Measurements from ENCODE around the gene SMLR1.
A peak's percentile ranks its signal among the peaks of the same experiment; 100 is the strongest.

Gene SMLR1

DNA sequence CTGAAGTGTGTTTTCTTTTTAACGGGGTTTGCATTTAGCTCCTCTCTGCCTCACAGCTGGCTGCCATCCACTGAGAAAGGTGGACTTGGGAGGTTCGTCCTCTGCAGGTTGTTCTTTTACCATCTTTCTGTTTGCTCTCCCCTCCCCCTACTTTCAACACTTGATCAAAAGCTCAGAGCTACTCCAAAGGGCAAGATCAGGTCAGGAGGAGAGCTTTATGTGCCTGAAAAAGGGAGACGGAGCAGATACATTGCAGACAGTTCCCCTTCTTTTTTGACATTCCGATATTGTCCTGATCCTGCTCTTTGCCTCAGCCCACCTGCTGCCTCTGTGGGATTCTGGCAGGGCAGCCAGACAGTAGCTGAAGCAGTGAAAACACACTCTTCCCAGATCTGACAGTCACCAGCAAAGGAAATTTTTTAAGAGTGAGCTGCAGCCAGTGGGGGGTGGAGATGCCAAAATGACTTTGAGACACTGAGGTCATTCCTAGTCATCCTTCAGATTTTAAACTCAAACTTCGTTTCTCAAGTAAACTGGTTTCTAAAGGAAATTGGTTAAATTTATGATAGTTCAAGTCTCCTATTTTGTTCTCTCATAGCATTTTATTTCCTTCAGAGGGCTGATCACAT lies 26.5 kb downstream of the SMLR1 start:
- DNase-seq = no peak

DNA sequence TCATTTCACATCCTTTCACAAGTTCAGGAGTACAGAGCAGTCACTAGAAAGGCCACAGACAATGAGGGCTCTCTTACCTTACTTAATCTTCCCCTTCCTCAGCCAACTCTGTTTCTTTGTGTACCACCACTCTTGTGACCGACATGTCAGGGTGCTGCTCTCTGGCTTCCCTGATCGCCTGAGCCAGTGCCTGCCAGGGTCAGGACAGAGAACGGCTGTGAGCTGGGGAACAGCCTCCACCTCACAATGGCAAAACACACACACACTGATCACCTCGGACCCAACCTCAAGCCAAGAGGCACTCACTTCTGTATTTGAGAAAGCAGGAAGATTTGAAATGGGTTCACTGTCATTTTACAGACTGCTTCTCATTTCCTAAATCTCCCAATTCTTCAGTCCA lies 30.8 kb downstream of the SMLR1 start:
- DNase-seq = no peak

DNA sequence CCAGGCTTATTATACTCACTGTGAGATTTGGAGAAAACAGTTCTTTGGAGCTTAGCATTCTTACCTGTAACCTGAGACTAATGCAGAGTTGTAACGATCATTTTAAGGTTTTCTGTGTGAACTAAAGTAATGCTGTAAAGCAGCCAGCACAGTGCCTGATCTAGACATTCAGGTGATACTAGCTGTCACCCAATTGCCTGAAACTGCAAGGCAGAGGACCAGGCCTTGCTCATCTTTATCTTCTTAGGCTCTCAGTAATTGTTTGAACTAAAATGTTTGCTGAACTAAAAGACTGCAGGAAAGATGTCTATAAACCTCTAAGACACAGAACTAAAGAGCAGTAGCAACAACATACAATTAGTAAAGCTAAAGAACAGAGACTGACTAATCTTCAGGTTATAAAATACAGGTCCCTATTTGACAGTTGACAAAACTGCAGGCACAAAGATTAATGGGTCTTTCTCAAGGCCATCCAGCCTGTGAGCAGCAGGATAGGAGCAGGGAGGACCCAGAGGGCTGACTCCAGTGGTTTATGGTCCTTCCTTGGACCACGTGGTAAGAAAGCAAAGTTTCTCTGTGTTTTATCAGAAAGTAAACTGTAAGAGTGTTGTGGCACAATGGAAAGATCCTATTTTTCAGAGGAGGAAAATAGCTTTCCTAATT lies 31.4 kb downstream of the SMLR1 start:
- no peak for DNase-seq

DNA sequence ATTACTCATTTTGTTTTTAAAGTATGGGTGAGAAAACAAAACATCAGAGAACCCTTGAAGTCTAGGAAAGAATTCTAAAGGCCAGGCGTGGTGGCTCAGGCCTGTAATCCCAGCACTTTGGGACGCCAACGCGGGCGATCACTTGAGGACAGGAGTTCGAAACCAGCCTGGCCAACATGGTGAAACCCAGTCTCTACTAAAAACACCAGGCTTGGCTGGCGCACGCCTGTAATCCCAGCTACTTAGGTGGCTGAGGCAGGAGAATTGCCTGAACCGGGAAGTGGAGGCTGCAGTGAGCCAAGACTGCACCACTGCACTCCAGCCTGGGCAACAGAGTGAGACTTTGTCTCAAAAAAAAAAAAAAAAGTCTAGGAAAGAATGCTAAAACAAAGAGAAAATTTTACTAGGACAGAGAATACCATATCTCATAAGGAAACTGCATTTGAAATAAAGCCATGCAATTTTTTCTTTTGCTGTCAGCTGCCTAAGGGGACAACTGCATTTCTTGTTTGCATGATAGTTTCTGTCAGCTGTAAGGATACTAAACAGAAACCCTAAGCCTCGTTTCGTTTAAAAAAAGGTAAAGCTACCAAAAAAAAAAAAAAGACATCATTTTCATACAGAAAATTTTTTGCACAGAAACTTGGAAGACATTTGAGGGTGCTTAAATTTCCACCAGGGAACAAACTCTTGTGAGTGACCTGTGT lies 32.1 kb downstream of the SMLR1 start:
- DNase-seq = no peak

DNA sequence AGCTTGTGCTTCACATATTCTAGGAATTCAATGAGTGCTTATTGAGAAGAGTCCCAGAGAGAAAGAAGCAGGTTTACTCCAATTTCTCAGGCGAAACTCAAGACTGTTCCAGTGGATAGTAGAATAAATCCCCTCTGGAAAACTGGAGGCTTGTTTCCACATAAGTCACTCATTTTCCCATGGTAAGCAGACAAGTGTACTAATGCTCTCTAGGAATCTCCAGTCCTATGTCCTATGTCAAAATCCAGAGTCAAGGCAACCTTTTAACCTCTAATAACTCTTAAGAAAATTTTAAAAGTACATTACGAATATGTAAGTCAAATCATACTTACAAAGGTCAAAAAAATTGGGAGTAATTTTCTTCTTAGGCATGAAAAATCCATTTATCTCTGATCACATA lies 35.2 kb downstream of the SMLR1 start:
- DNase-seq = no peak

DNA sequence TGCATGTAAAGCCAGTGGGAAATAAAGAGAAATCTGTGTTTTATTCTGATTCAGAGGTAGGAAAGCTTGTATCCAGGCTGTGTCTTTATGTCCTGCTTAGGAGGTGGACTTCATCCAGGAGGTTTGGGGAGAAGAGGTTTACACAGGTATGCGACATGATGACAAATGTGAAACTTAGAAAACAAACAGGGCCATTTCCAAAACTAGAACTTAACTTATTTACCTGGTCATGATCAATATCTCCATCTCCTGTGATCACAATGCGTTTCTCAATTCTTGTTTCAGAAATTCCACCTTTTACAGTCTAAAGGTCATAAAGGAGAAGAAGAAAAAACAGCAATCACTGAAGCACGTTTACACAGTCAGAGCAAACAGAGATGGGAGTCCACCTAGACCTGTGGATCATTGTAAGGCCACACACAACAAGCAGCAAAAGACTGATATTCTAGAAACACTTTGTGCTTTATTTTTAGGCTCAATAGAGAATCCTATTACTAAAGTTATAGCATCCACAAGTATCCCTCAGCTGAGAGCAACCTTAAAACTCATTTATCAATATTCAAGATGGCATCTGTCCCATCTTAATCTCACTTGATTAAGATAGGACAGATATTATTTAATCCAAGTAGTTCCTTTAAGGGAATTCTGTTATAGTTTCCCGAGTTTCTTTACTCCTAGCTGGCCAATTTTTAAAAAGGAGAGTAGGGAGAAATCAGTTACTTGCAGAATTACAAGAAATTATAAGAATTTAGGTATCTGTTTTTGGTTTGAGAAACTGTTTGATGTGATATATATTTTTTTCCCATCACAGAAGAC lies 36.4 kb downstream of the SMLR1 start:
- DNase-seq = no peak

GRCh38 chr6:130864344-130864743 lies 37.1 kb downstream of the SMLR1 start:
- no peak for DNase-seq

DNA sequence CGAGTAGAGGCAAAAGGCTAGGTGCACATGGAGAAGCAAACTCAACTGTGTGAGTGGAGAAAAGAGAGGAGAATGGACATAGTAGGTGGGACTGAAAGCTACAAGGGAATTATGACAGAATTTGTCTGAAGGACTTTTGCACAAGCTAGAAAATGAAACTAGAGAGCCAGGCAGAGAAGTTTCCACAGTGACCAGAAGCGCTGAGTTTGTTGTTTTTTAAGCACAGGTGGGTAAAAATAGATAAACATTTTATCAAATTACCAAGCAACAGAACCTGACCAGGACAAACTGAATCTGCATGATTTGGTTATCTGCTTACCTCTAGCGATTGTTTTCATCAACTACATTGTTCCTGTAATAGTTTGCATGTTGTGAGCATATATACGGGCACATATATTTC lies 38.6 kb downstream of the SMLR1 start:
- DNase-seq = no peak

GRCh38 chr6:130869681-130870080 lies 42.5 kb downstream of the SMLR1 start:
- DNase-seq = no peak

DNA sequence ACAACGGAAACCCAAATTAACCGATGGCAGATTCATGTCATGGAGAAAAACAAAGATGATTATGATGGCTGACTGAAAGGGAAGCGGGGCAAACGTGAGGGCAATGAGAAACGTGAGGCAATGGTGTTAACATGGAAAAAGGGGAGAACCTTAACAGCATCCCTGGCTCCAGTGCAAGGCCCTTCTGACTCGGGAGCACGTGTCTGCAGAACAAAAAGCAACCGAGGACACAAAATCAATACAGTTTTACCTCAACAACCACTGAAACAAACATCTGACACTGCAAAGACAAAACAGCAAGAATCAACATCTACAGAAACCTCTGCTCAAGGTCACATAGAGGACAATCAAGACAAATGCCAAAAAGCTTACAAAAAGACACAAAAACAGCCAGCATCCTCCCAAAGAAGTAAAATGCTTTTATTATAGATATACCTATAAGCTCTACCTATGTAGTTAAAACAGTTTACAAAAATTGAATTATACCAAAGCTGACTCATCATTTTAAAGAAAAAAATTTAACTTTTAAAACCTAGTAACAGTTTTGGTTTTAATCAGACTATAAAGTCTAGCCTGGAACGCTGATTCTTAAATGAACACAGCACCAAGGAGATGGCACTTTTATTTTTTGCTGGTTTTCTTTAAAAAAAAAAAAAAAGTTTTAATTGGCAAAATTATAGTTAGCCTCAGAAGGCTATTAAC lies 43.1 kb downstream of the SMLR1 start:
- no peak for DNase-seq

GRCh38 chr6:130872250-130873095 lies 45.3 kb downstream of the SMLR1 start:
- peak; percentile 30 to 35 for DNase-seq

- no peak for DNase-seq
These were observed 46.5 kb downstream of the SMLR1 start for GRCh38 chr6:130873746-130874145.

GRCh38 chr6:130879826-130880225 lies 52.6 kb downstream of the SMLR1 start:
- DNase-seq = no peak

GRCh38 chr6:130882370-130882769 lies 55.2 kb downstream of the SMLR1 start:
- DNase-seq = no peak

DNA sequence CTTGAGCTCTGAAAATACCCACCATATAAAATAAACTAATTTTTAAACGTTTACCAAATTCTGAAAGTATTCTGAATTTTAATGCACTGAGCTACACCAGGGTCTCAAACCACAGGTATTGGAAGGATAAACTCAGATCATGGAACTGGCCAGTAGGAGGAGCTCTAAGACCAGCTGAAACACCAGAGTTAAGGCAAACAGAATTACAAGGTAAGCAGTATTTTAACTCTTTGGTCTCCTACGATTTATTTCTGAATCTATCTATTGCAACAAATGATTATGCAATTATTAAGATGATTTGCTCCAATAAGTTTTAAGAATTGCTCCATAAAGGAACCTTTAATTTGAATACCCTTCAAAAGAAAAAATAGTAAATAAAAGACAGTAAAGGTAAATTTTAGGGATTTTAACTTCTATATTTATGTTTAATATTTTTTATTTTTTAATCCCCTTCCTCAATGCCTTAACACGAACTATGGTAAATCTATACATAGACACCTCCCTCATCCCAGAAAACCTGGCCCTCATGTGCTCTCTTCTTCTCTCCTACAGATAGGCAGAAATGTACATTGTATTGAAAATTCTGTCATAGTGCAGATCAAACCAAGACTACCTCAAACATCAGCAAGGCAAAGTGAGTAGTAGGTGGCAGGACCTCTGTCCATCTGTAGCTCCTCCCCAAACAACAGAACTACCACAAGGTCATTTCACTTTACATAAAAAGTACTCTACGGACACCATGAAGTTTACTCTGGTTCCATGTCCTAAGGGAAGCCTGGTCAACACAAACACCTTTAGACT lies 58.4 kb downstream of the SMLR1 start:
- DNase-seq = peak; percentile 28 to 77
